GM21528 (cell line): ENCODE measurements around the gene NEIL3.

Experiments
- ATAC-seq: cut with Tn5 transposase; IDR thresholded peaks from one replicate; pipeline ENCODE4 v1.9.1; 2021; ENCODE audit warnings: mild to moderate bottlenecking, moderate library complexity; ENCODE audit not compliant: unreplicated experiment, low FRiP score

NEIL3 gene

GRCh38 chr4:177309522-177310371 is at the start of gene NEIL3:
NEIL3 (plus strand) TSS chr4:177309874; CDS start chr4:177309954, 80 bp downstream.
- ATAC-seq = peak; percentile 96

- ATAC-seq = no peak
These were observed 45.9 kb upstream of the NEIL3 start for GRCh38 chr4:177263818-177264217.

- ATAC-seq = no peak
These were observed 44.8 kb upstream of the NEIL3 start for GRCh38 chr4:177264788-177265422.

- no peak for ATAC-seq
These were observed 43.9 kb upstream of the NEIL3 start for GRCh38 chr4:177265729-177266128.

- ATAC-seq = no peak
These were observed 43.2 kb upstream of the NEIL3 start for GRCh38 chr4:177266506-177266905.

GRCh38 chr4:177267911-177268310 is 41.8 kb upstream of the NEIL3 start:
- ATAC-seq = no peak

GRCh38 chr4:177271091-177271490 is 38.6 kb upstream of the NEIL3 start:
- no peak for ATAC-seq

- no peak for ATAC-seq
These were observed 37.5 kb upstream of the NEIL3 start for GRCh38 chr4:177271915-177272766.

GRCh38 chr4:177275999-177276398 is 33.7 kb upstream of the NEIL3 start:
- no peak for ATAC-seq

- ATAC-seq = no peak
These were observed 28.2 kb upstream of the NEIL3 start for GRCh38 chr4:177281351-177281909.

- no peak for ATAC-seq
These were observed 27.3 kb upstream of the NEIL3 start for GRCh38 chr4:177282284-177282835.

- no peak for ATAC-seq
These were observed 26.5 kb upstream of the NEIL3 start for GRCh38 chr4:177283167-177283566.

- ATAC-seq = no peak
These were observed 23.7 kb upstream of the NEIL3 start for GRCh38 chr4:177285953-177286352.

GRCh38 chr4:177287255-177287654 is 22.4 kb upstream of the NEIL3 start:
- ATAC-seq = no peak

GRCh38 chr4:177288335-177288734 is 21.3 kb upstream of the NEIL3 start:
- no peak for ATAC-seq

- no peak for ATAC-seq
These were observed 18.9 kb upstream of the NEIL3 start for GRCh38 chr4:177290780-177291179.

GRCh38 chr4:177292171-177292570 is 17.5 kb upstream of the NEIL3 start:
- no peak for ATAC-seq

GRCh38 chr4:177293208-177294033 is 16.3 kb upstream of the NEIL3 start:
- no peak for ATAC-seq

- ATAC-seq = no peak
These were observed 11.8 kb upstream of the NEIL3 start for GRCh38 chr4:177297785-177298391.
